GM19452 (cell line): ENCODE measurements around the gene DCDC2C.
"Not testable (repeated sequence)": the region's sequence is repeated elsewhere in the genome, so short reads cannot be mapped to it uniquely, and the experiment has no call there.

ENCODE experiments used
- ATAC-seq: cut with Tn5 transposase; IDR thresholded peaks from one replicate; pipeline ENCODE4 v1.9.1; 2021; ENCODE audit not compliant: unreplicated experiment

Gene DCDC2C

GRCh38 chr2:3703236-3703756 is at the start of gene DCDC2C:
Gene DCDC2C, plus strand, starts transcription at chr2:3703575. Its CDS starts 177 bp downstream, at chr2:3703752.
- ATAC-seq: no peak

- no peak for ATAC-seq
These were observed 49.4 kb upstream of the DCDC2C start for GRCh38 chr2:3654011-3654410.

GRCh38 chr2:3654531-3655225 is 48.7 kb upstream of the DCDC2C start:
- ATAC-seq: no peak

- no peak for ATAC-seq
These were observed 47.3 kb upstream of the DCDC2C start for GRCh38 chr2:3655871-3656761.

- ATAC-seq: no peak
These were observed 46.3 kb upstream of the DCDC2C start for GRCh38 chr2:3656762-3657721.

GRCh38 chr2:3657881-3658280 is 45.5 kb upstream of the DCDC2C start, which contains the start of gene ALLC:
Gene ALLC, plus strand, starts transcription at chr2:3658200. Its CDS starts 12,958 bp downstream, at chr2:3671158.
- ATAC-seq: no peak

- ATAC-seq: no peak
These were observed 43.6 kb upstream of the DCDC2C start for GRCh38 chr2:3659447-3660432.

- ATAC-seq: not testable (repeated sequence)
These were observed 42.7 kb upstream of the DCDC2C start for GRCh38 chr2:3660640-3661039.

GRCh38 chr2:3661149-3661660 is 42.2 kb upstream of the DCDC2C start:
- ATAC-seq: no peak

- no peak for ATAC-seq
These were observed 41.1 kb upstream of the DCDC2C start for GRCh38 chr2:3662239-3662638.

- ATAC-seq: no peak
These were observed 39.3 kb upstream of the DCDC2C start for GRCh38 chr2:3664118-3664517.

GRCh38 chr2:3664925-3665324 is 38.5 kb upstream of the DCDC2C start:
- no peak for ATAC-seq

- no peak for ATAC-seq
These were observed 37.3 kb upstream of the DCDC2C start for GRCh38 chr2:3665886-3666612.

GRCh38 chr2:3666613-3666975 is 36.8 kb upstream of the DCDC2C start:
- no peak for ATAC-seq

- no peak for ATAC-seq
These were observed 36.2 kb upstream of the DCDC2C start for GRCh38 chr2:3667151-3667631.

GRCh38 chr2:3669656-3670055 is 33.7 kb upstream of the DCDC2C start:
- no peak for ATAC-seq

- ATAC-seq: no peak
These were observed 33.0 kb upstream of the DCDC2C start for GRCh38 chr2:3670376-3670775.

GRCh38 chr2:3670941-3671340 is 32.4 kb upstream of the DCDC2C start:
- no peak for ATAC-seq
